Mesothelial cell of epicardium (in vitro differentiated cells): ENCODE data around the gene RAP1A. TPM values are rescaled to one million over a fixed set of nuclear protein-coding genes. Genes with fewer than 3 reads are reported as not detected.
A peak's percentile ranks its signal among the peaks of the same experiment; 100 is the strongest.

Experiments used
- DNase-seq, 2 experiments: peaks; one replicate each; pipeline ENCODE4 v3.0.0; 2021; ENCODE audit warnings: low spot score in 2 of 2; ENCODE audit not compliant: unreplicated experiment in 2 of 2
- H3K27ac Mint-ChIP-seq: 2 replicates; pipeline ENCODE4 v1.8.0; 2021; ENCODE audit warnings: mixed read lengths
- H3K27me3 Mint-ChIP-seq: 2 replicates; pipeline ENCODE4 v1.8.0; 2021; ENCODE audit warnings: low read depth, mixed read lengths
- H3K36me3 Mint-ChIP-seq: 2 replicates; pipeline ENCODE4 v1.8.0; 2021; ENCODE audit warnings: mixed read lengths
- H3K4me1 Mint-ChIP-seq: 2 replicates; pipeline ENCODE4 v1.8.0; 2021; ENCODE audit warnings: mixed read lengths
- H3K4me3 Mint-ChIP-seq: 2 replicates; pipeline ENCODE4 v1.8.0; 2021; ENCODE audit warnings: mild to moderate bottlenecking, moderate library complexity, mixed read lengths
- H3K9me3 Mint-ChIP-seq: 2 replicates; pipeline ENCODE4 v1.8.0; 2021; ENCODE audit warnings: mixed read lengths
- CTCF ChIP-seq: fragments of 200-600 bp; sonication (generic); IDR thresholded peaks from one replicate; pipeline ENCODE4 v1.5.0; 2021; ENCODE audit warnings: antibody characterized with exemption; ENCODE audit not compliant: unreplicated experiment
- total RNA-seq: library from RNA; stranded (reverse); gene quantifications from 3 replicates; pipeline ENCODE4 v1.2.1, GENCODE V29; 2021

RAP1A gene
- total RNA-seq, 1 donor from 2014 or later = 28.3 TPM

- DNase-seq = no peak
- H3K4me1 Mint-ChIP-seq = peaks cover 25% of the 10 kb centered on the region
- no peaks in the 10 kb centered on the region for H3K27me3 Mint-ChIP-seq
- no peaks in the 10 kb centered on the region for H3K36me3 Mint-ChIP-seq
- no peak for TF ChIP-seq CTCF
- H3K27ac Mint-ChIP-seq = peak overlapping the region; percentile 5
- no peak overlapping the region for H3K4me3 Mint-ChIP-seq
- no peaks in the 10 kb centered on the region for H3K9me3 Mint-ChIP-seq
Observed at GRCh38 chr1:111622166-111622565, 2.6 kb downstream of the RAP1A start.

DNA sequence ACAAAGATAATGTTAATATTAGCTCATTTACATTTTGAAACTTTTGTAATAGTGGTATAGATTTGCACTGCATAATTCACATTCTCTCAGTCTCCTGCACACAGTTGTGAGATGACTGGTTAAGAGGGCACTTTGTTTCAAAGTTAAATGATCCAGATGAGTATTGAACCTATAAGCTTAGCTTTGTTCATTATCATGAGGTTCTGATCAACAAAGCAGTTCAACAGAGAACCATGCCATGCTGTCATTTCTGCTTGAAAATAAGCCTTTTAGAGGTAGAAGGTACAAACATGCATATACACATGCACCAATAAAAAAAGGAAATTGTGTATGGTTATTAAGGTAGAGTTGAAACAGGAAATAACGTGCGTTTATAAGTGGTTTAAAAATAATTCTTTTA lies 4.8 kb downstream of the RAP1A start:
- H3K4me3 Mint-ChIP-seq = no peak overlapping the region
- H3K27me3 Mint-ChIP-seq = no peaks in the 10 kb centered on the region
- DNase-seq = no peak
- TF ChIP-seq CTCF = no peak
- no peak overlapping the region for H3K27ac Mint-ChIP-seq
- no peaks in the 10 kb centered on the region for H3K9me3 Mint-ChIP-seq
- no peaks in the 10 kb centered on the region for H3K36me3 Mint-ChIP-seq
- peaks cover 34% of the 10 kb centered on the region for H3K4me1 Mint-ChIP-seq

GRCh38 chr1:111625276-111625675 lies 5.7 kb downstream of the RAP1A start:
- no peaks in the 10 kb centered on the region for H3K36me3 Mint-ChIP-seq
- no peak overlapping the region for H3K4me3 Mint-ChIP-seq
- no peaks in the 10 kb centered on the region for H3K27me3 Mint-ChIP-seq
- H3K27ac Mint-ChIP-seq = no peak overlapping the region
- DNase-seq = no peak
- H3K9me3 Mint-ChIP-seq = no peaks in the 10 kb centered on the region
- TF ChIP-seq CTCF = no peak
- H3K4me1 Mint-ChIP-seq = peaks cover 34% of the 10 kb centered on the region

- no peaks in the 10 kb centered on the region for H3K27me3 Mint-ChIP-seq
- no peak for DNase-seq
- TF ChIP-seq CTCF = no peak
- H3K4me1 Mint-ChIP-seq = peaks cover 23% of the 10 kb centered on the region
- H3K9me3 Mint-ChIP-seq = no peaks in the 10 kb centered on the region
- H3K27ac Mint-ChIP-seq = no peak overlapping the region
- H3K4me3 Mint-ChIP-seq = no peak overlapping the region
- H3K36me3 Mint-ChIP-seq = no peaks in the 10 kb centered on the region
Observed at GRCh38 chr1:111628153-111628552, 8.6 kb downstream of the RAP1A start.

- no peak overlapping the region for H3K27ac Mint-ChIP-seq
Observed at GRCh38 chr1:111629190-111629954, 9.8 kb downstream of the RAP1A start.

More at GRCh38 chr1:111629190-111629954, 9.8 kb downstream of the RAP1A start:
- H3K4me1 Mint-ChIP-seq = peaks cover 21% of the 10 kb centered on the region
- H3K36me3 Mint-ChIP-seq = no peaks in the 10 kb centered on the region
- no peak overlapping the region for H3K4me3 Mint-ChIP-seq
- H3K27me3 Mint-ChIP-seq = no peaks in the 10 kb centered on the region
- no peak for TF ChIP-seq CTCF
- no peaks in the 10 kb centered on the region for H3K9me3 Mint-ChIP-seq
- no peak for DNase-seq
